GM21381 (cell line): ENCODE measurements around the gene HIRA.

Experiments used
- ATAC-seq: cut with Tn5 transposase; IDR thresholded peaks from one replicate; pipeline ENCODE4 v1.9.1; 2021; ENCODE audit warnings: mild to moderate bottlenecking, moderate library complexity; ENCODE audit not compliant: unreplicated experiment

The HIRA gene

DNA sequence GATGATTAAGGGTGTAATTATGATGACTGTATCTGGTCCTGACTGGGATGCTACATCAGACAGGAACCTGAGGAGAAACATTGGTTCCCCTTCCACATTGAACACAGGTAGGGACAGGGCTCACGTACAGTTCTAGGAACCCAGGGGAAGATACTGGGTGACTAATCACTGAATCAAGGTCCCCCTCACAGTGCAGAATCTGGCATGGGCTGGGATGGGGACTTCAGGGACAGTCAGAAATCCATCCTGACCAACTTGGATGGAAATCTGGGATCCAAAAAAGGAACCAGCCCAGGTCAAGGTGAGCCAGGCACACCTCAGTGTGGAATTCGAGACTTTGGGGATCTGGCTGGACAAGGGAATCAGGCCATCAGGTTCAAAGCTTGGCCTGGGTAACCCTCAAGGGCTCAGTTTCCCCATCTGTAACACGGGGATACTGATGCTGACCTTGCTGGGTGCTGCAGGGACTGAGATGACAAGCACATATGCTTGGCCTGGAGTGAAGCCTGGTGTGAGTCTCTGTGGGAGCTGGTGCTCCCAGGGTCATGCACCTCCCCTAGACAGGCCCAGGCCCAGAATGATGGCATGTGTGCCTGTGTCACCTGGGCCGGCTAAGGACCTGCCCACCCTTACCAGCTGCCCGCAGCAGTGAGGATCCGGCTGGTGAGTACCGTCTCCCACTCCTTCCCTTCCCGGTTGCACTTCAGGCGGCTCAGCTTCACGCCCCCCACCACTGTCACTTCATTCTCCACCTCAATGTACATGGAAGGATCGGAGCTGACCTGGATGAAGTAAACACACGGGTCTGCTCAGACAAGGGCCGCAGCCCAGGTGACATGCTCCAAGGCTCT, 72.6 kb downstream of the HIRA start:
- ATAC-seq: no peak

DNA sequence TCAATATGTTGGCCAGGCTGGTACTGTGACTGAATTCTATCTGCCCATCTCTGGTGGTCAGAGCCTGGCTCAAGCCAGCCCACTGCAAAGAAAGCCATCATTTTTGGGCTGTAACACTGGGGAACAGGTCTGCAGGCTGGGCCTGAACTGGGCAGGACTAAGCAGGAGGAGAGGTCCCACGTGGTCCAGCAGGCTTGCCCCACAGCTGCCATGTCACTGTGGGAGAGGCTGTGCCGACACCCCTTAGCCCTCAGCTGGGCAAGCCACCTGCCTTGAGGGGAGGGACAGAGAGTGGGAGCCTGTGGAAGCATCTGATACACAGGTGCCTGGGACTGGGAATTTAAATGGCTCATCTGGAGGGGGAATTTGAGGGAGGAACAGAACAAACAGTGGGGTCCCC, 73.3 kb downstream of the HIRA start:
- ATAC-seq: no peak

DNA sequence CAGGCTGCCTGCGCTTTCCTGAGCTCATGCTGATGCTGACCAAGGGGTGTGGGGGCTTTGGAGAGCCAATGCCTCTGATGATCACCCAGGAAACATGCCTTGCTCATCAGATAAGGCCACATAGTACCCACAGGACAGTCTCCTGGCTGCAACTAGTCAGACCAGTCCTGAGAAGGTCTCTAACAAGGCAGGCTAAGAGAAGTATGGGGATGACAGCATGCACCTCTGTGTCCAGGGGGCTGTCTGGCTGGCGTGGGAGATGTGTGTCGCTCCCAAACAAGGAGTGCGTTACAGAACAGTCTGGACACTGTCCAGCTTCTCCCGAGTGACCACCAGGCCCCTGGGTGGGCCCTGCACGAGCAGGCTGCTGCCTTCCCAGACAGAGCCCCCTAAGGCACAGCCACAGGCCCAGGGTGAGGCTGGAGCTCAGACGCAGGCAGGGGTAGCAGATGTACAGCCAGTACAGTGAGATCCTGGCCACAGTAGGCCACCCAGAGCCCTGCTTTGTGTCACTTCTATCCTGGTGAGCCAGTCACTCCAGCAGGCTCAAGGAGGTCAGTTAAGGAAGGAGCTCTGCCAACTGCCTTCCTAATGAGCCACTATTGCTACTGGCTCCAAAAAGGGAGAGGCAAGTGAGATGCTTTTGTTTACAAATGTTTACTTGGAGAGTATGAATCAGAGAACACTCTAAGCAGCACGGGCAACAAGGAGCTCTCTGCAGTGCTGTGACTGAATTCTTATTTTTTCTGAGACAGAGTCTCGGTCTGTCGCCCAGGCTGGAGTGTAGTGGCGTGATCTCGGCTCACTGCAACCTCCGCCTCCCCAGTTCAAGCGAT, 74.0 kb downstream of the HIRA start:
- no peak for ATAC-seq

- no peak for ATAC-seq
Observed at GRCh38 chr22:19356708-19357269, 74.7 kb downstream of the HIRA start.

DNA sequence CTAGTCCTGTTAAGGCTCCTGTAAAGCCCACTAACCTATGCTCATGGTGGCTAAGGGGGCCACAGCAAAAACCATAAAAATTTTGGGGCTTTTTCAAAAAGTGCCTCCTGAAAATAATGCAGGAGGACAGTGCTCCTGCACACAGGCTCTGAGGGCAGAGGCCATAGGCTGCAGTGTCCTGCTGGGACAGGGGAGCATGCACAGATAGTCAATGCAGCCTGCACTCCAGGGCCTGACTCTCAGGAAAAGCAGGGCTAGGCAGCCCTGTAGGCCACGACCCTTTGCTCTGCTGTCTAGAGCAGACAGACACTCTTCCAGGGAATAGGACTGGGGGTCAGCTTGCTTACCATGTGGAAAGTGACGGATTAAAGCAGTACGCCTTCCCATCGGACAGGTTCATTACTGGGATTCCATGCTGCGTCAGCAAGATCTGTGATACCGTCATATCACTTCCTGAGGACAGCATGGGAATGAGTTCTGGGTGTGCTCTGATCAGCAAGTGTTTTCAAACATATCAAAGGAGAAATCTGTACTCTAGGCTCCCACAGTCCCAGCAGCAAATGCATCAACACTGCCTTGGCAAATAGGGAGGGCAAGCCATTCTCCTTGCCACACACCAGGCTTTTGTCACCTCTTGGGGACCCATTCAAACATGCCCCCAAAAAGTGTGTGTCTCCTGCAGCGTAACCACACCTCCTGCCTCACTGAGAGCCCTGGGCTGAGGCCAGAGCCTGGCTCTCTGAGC, 75.9 kb downstream of the HIRA start:
- no peak for ATAC-seq

- ATAC-seq: no peak
Observed at GRCh38 chr22:19354201-19354600, 77.3 kb downstream of the HIRA start.

GRCh38 chr22:19353363-19354131, 78.0 kb downstream of the HIRA start:
- no peak for ATAC-seq

DNA sequence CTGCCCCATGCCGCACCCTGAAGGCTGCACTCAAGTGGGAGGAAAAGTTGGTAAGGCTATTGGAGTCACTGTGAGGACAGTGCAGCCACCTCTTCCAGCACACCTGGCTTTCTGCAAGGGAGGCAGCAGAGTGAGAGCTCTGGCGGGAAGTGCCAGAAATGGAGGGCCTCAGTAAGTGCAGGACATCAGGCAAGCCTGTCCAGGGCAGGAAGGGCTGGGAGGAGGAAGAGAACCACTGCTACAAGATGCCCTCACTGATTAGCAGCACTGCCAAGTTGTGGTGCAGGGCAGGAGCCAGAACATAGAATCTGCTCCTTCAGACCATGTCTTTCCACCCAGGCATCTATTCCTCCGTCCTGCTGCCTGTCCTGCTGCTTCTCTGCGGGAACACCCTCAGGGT, 78.8 kb downstream of the HIRA start:
- no peak for ATAC-seq

DNA sequence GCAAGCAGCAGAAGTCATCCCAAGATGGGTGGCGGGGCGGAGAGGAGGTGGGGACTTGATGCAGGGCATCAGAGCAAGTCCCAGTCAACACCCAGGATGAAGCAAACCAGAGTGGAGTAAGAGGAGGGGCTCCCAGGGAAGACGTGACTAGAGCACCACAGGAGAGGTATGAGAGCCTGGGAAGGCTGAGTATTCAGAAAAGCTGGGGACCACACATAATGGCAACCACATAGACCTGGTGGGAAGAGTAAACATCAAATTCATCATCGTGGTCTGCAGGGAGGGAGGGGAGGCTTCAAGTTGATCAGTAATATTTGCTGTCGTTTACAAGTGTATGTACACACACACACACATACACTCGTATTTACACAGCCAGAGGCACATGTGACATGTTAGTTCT, 79.3 kb downstream of the HIRA start:
- no peak for ATAC-seq

- ATAC-seq: no peak
Observed at GRCh38 chr22:19351604-19352003, 79.9 kb downstream of the HIRA start.

GRCh38 chr22:19350947-19351346, 80.6 kb downstream of the HIRA start:
- no peak for ATAC-seq

DNA sequence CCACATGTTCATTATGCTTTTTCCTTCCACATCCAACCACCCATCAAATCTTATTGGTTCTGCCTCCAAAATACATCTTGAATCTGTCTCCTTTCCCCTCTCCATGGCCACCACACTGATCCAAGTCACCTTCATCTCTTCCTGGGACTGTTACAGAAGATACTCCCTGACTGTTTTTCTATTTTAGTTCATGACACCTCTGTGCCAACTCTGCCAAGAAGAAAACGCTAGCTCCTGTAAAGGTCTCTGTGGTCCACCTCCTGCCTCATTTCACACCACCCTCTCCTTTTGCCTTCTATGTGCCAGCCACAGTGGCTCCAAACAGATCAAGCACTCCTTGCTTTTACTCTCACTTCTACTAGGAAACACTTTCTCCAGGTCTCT, 81.1 kb downstream of the HIRA start:
- ATAC-seq: no peak

DNA sequence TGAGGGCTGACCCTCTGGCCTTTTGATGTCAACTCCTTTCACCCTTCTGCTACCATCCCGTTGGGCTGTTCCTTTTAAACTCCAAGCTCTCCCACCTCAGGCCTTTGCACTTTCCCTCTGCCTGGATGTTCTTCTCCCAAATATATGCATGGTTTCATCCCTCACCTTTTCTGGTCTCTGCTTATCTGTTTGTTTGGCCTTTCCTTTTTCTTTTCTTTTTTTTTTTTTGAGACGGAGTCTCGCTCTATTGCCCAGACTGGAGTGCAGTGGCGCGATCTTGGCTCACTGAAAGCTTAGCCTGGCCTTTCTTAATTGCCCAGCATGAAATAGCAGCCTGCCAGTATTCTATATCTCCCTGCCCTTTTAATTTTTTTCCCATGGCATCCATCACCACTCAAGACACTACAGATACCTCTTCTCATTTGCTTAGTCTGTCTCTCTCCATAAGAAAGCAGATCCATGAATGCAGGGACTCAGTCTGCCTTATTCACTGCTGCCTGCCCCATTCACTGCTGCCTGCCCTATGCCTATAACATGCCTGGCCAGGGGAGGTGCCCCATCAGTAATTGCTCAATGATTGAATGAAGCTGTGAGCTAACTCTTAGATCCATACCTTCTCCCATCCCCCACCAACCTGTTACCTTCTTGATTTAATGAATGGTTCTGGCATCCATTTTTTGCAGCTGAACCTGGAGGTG, 81.6 kb downstream of the HIRA start:
- ATAC-seq: no peak

DNA sequence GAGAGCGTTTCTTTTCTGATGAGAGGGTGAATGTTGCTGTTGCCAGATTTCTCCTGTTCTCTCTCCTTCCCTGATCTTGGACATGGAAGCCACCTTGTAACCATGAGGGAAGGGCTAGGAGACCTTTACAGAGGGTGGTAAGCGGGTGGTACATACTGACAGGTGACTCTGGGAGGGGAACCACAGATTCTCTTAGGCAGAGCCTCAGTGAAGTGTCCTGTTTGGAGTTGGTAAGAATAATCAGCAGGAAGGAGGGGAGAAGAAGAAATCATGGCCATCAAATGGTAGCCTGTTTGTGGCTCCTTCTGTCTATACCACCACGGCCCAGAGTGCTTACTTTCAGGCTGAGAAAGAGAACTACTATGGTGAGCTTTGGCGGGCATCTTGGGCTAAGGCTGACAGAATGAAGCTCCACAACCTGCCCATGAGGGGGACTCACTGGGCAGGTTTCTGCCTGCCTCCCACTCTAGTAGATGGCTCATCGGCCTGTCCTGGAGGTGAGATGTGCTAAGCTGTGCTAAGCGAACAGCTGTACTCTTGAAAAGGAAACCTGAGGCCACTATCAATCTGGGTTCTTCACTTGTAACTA, 84.8 kb downstream of the HIRA start:
- no peak for ATAC-seq

DNA sequence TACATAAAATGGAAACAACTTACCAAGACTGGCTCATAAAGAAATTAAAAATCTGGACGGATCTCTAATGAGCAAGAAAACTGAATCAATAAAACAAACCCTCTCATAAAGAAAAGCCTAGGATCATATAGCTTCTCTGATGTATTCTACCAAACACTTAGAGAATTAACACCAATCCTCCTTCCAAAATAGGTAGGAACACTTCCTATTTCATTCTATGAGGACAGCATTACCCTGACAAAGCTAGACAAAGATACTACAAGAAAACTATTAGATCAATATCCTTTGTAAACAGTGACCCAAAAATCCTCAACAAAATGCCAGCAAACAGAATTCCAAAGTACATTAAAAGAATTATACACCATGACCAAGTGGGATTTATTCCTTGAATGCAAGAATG, 87.1 kb downstream of the HIRA start:
- no peak for ATAC-seq

DNA sequence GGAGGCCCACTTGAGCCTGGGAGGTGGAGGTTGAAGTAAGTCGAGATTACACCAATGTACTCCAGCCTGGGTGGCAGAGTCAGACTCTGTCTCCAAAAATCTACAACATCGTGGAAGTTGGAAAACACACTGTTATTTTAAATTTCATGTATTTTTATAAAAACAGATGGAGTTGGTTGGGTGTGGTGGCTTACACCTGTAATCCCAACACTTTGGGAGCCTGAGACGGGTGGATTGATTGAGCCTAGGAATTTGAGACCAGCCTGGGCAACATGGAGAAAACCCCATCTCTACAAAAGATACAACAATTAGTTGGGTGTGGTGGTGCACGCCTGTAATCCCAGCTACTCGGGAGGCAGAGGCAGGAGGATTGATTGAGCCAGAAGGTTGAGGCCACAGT, 88.1 kb downstream of the HIRA start:
- ATAC-seq: no peak

DNA sequence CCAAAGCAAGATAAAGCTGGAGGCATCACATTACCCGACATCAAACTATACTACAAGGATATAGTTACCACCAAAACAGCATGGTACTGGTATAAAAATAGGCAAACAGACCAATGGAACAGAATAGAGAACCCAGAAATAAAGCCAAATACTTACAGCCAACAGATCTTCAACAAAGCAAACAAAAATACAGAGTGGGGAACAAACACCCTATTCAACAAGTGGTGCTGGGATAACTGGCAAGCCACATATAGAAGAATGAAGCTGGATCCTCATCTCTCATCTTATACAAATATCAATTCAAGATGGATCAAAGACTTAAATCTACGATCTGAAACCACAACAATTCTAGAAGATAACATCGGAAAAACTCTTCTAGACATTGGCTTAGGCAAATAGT, 90.0 kb downstream of the HIRA start:
- no peak for ATAC-seq

DNA sequence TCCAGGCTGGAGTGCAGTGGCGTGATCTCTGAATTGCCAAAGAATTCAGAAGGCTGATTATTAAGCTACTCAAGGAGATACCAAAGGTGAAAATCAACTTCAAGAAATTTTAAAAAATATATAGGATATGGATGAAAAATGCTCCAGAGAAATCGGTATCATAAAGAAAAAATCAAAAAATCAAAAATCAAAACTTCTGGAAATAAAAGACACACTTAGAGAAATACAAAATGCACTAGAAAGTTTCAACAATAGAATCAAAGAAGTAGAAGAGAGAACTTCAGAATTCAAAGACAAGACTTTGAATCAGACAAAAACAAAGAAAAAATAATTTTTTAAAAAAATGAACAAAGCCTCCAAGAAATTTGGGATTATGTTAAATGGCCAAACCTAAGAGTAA, 94.4 kb downstream of the HIRA start:
- ATAC-seq: no peak
